GM12872 (cell line): ENCODE results near the gene ZMYND11.

ENCODE experiments used
- CTCF ChIP-seq: IDR thresholded peaks from 3 replicates; pipeline ENCODE4 v1.5.1; 2011; ENCODE audit warnings: low read depth, mild to moderate bottlenecking, low read length, moderate library complexity; ENCODE audit not compliant: insufficient read depth

The ZMYND11 gene

GRCh38 chr10:234708-235406 is 99.6 kb downstream of the ZMYND11 start:
- no peak for TF ChIP-seq CTCF

DNA sequence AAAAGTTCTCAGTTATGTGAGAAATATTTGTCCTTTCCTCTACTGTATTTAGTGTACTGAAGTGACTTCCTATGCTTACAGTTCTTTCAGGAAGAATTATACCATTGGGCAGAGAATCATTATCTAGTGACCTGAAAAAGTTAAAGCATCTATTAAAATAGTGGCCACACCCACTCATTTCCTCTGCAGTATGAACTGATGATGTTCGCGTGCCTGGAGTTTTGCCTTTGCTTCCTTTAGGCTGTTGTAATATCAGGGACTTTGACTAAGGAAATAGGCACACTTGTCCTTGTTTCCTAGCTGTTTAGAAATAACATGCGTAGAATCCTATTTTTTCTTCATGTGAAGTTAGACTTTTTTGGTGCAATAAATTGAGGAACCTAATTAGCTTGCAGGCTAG is 100.7 kb downstream of the ZMYND11 start:
- no peak for TF ChIP-seq CTCF

DNA sequence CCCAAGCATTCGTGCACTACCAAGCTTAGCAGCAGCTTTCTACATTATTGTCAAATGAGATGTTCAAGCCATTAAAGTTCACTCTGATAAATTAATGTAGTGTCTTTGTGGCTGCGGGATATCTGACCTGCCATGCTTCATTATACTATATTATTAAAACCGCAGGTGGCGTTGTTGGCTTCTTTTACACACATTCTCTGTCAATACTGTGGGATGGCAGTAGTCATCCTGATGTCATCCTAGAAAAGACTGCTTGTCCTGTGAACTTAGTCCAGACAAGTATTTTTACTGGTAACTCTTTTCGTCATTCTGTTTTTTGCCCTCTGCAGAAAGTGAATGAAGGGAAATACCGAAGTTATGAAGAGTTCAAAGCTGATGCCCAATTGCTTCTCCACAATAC is 103.9 kb downstream of the ZMYND11 start:
- TF ChIP-seq CTCF = no peak

GRCh38 chr10:241451-241850 is 106.2 kb downstream of the ZMYND11 start:
- TF ChIP-seq CTCF = no peak

GRCh38 chr10:241966-242643 is 106.8 kb downstream of the ZMYND11 start:
- TF ChIP-seq CTCF = no peak

DNA sequence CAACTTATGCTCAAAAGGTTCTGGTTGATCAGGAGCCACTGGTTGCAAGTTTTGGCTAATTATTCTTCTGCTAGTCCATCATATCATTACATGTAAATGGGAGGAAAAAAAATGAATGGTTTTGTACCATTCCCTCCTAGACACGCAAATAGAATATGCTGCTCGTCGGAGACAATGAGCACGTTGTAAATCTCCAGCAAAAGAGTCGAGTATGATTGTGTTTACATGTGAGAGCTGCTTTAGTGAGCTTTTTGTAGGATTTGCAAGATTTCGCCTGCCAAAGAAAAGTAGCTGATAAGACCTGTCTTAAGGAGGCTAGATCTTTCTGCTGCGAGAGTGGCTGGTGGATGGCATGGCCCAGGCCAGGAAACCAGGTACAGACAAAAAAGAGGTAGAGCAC is 109.0 kb downstream of the ZMYND11 start:
- TF ChIP-seq CTCF = no peak

GRCh38 chr10:246431-246830 is 111.2 kb downstream of the ZMYND11 start:
- TF ChIP-seq CTCF = no peak
